HEK293 (cell line): Measurements from ENCODE around the gene CFAP107.

Experiments used
- CTCF ChIA-PET: fragments of 350-600 bp; formaldehyde crosslinking; extraction: SDS; loops from one replicate; lab custom pipeline; 2021; ENCODE audit warnings: antibody characterized with exemption; lab: Yijun Ruan, JAX
- POLR2A ChIA-PET: fragments of 300-600 bp; formaldehyde crosslinking; extraction: SDS; loops from one replicate; lab custom pipeline; 2020; ENCODE audit warnings: antibody characterized with exemption, inconsistent platforms; lab: Yijun Ruan, JAX
- H3K27ac ChIP-seq: fragments of 200-500 bp; sonication (Bioruptor generic); 2 replicates; pipeline ENCODE4 v1.5.1; 2014; ENCODE audit warnings: low read depth, low read length, control low read depth, inconsistent platforms; ENCODE audit errors: extremely low read depth
- H3K36me3 ChIP-seq, 2 experiments: fragments of 200-500 bp in 1 of 2; sonication (Bioruptor generic) in 1 of 2; 1 replicate in 1 of 2; 2 replicates in 1 of 2; pipeline ENCODE4 v1.5.1; 2014 to 2017; ENCODE audit warnings: inconsistent platforms in 2 of 2, low read length in 2 of 2; ENCODE audit not compliant: control insufficient read depth in 2 of 2, insufficient read depth in 1 of 2
- H3K4me1 ChIP-seq: fragments of 200-500 bp; sonication (Bioruptor generic); 2 replicates; pipeline ENCODE4 v1.5.1; 2014; ENCODE audit warnings: mild to moderate bottlenecking, low read length, inconsistent platforms; ENCODE audit not compliant: control insufficient read depth, insufficient read depth
- H3K4me3 ChIP-seq: 2 replicates; pipeline ENCODE4 v1.5.1; 2011; ENCODE audit warnings: low read depth, mild to moderate bottlenecking, control low read depth, low read length, moderate library complexity
- H3K9me3 ChIP-seq: fragments of 200-500 bp; sonication (Bioruptor generic); 2 replicates; pipeline ENCODE4 v1.5.1; 2014; ENCODE audit warnings: low read depth, low read length, inconsistent platforms; ENCODE audit not compliant: control insufficient read depth, insufficient read depth
- EGR2 ChIP-seq: fragments of 450-650 bp; formaldehyde crosslinking; IDR thresholded peaks from 2 replicates; pipeline ENCODE4 v1.5.1; 2016; ENCODE audit warnings: low read depth, missing biosample characterization, missing genetic modification characterization
- INSM2 ChIP-seq: fragments of 450-650 bp; formaldehyde crosslinking; IDR thresholded peaks from 2 replicates; pipeline ENCODE4 v1.5.1; 2016; ENCODE audit warnings: missing biosample characterization, missing genetic modification characterization
- KLF17 ChIP-seq: fragments of 450-650 bp; formaldehyde crosslinking; IDR thresholded peaks from 2 replicates; pipeline ENCODE4 v1.5.1; 2016; ENCODE audit warnings: missing biosample characterization, missing genetic modification characterization
- TCF7L2 ChIP-seq: IDR thresholded peaks from 2 replicates; pipeline ENCODE4 v1.6.1; 2011; ENCODE audit warnings: low read depth, mild to moderate bottlenecking, inconsistent platforms, low read length, moderate library complexity, borderline replicate concordance
- ZNF174 ChIP-seq: fragments of 450-650 bp; formaldehyde crosslinking; IDR thresholded peaks from 2 replicates; pipeline ENCODE4 v1.5.0; 2017; ENCODE audit warnings: missing biosample characterization, mild to moderate bottlenecking, missing genetic modification characterization
- ZNF302 ChIP-seq: fragments of 450-650 bp; formaldehyde crosslinking; IDR thresholded peaks from 2 replicates; pipeline ENCODE4 v1.5.1; 2016; ENCODE audit warnings: missing biosample characterization, missing genetic modification characterization, low read depth
- ZNF341 ChIP-seq: fragments of 450-650 bp; formaldehyde crosslinking; IDR thresholded peaks from 2 replicates; pipeline ENCODE4; 2016; ENCODE audit warnings: low read depth, missing biosample characterization, missing genetic modification characterization
- ZNF514 ChIP-seq: fragments of 450-650 bp; formaldehyde crosslinking; IDR thresholded peaks from 2 replicates; pipeline ENCODE4 v1.5.1; 2016; ENCODE audit warnings: missing biosample characterization, missing genetic modification characterization
- ZNF529 ChIP-seq: fragments of 450-650 bp; formaldehyde crosslinking; IDR thresholded peaks from 2 replicates; pipeline ENCODE4 v1.5.1; 2017; ENCODE audit warnings: missing genetic modification characterization, missing biosample characterization; ENCODE audit not compliant: insufficient replicate concordance
- ZNF629 ChIP-seq: fragments of 450-650 bp; formaldehyde crosslinking; IDR thresholded peaks from 2 replicates; pipeline ENCODE4 v1.5.1; 2017; ENCODE audit warnings: missing biosample characterization, missing genetic modification characterization
- ZNF645 ChIP-seq: fragments of 450-650 bp; formaldehyde crosslinking; IDR thresholded peaks from 2 replicates; pipeline ENCODE4; 2016; ENCODE audit warnings: missing biosample characterization, missing genetic modification characterization
- ZNF792 ChIP-seq: fragments of 450-650 bp; formaldehyde crosslinking; IDR thresholded peaks from 2 replicates; pipeline ENCODE4 v1.5.1; 2016; ENCODE audit warnings: missing biosample characterization, missing genetic modification characterization
- ZXDB ChIP-seq: fragments of 450-650 bp; formaldehyde crosslinking; IDR thresholded peaks from 2 replicates; pipeline ENCODE4 v1.5.1; 2016; ENCODE audit warnings: missing biosample characterization, missing genetic modification characterization
- TF ChIP-seq, protein P1 (sequence below): fragments of 450-650 bp; formaldehyde crosslinking; conservative IDR thresholded peaks from 2 replicates; pipeline ENCODE4 v1.5.1; 2016; ENCODE audit warnings: low read depth, missing biosample characterization, missing genetic modification characterization
- TF ChIP-seq, protein P2 (sequence below): fragments of 450-650 bp; formaldehyde crosslinking; IDR thresholded peaks from 2 replicates; pipeline ENCODE4 v1.5.1; 2016; ENCODE audit warnings: missing biosample characterization, missing genetic modification characterization, low read depth

Gene CFAP107, protein sequence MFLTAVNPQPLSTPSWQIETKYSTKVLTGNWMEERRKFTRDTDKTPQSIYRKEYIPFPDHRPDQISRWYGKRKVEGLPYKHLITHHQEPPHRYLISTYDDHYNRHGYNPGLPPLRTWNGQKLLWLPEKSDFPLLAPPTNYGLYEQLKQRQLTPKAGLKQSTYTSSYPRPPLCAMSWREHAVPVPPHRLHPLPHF

GRCh38 chr1:12745992-12746323 is at the start of gene CFAP107:
Gene CFAP107, plus strand, starts transcription at chr1:12746200. Its CDS starts 231 bp downstream, at chr1:12746431.
- ChIA-PET CTCF (no interaction called here), POLR2A (no interaction called here)
- no peaks in the 10 kb centered on the region for H3K4me1 ChIP-seq
- no peak within 1 kb of the TSS for H3K4me3 ChIP-seq
- no peaks in the 10 kb centered on the region for H3K9me3 ChIP-seq
- TF ChIP-seq EGR2 (tag by site-specific recombination) (no peak), ZNF514 (tag by site-specific recombination) (no peak), ZNF302 (no peak), ZNF174 (no peak), ZNF529 (tag by site-specific recombination) (no peak), TCF7L2 (no peak), KLF17 (no peak), INSM2 (tag by site-specific recombination) (no peak), ZNF792 (tag by site-specific recombination) (no peak), ZNF645 (no peak), ZNF629 (no peak), ZXDB (no peak), ZNF341 (tag by site-specific recombination) (no peak)
- TF ChIP-seq, protein P1, sequence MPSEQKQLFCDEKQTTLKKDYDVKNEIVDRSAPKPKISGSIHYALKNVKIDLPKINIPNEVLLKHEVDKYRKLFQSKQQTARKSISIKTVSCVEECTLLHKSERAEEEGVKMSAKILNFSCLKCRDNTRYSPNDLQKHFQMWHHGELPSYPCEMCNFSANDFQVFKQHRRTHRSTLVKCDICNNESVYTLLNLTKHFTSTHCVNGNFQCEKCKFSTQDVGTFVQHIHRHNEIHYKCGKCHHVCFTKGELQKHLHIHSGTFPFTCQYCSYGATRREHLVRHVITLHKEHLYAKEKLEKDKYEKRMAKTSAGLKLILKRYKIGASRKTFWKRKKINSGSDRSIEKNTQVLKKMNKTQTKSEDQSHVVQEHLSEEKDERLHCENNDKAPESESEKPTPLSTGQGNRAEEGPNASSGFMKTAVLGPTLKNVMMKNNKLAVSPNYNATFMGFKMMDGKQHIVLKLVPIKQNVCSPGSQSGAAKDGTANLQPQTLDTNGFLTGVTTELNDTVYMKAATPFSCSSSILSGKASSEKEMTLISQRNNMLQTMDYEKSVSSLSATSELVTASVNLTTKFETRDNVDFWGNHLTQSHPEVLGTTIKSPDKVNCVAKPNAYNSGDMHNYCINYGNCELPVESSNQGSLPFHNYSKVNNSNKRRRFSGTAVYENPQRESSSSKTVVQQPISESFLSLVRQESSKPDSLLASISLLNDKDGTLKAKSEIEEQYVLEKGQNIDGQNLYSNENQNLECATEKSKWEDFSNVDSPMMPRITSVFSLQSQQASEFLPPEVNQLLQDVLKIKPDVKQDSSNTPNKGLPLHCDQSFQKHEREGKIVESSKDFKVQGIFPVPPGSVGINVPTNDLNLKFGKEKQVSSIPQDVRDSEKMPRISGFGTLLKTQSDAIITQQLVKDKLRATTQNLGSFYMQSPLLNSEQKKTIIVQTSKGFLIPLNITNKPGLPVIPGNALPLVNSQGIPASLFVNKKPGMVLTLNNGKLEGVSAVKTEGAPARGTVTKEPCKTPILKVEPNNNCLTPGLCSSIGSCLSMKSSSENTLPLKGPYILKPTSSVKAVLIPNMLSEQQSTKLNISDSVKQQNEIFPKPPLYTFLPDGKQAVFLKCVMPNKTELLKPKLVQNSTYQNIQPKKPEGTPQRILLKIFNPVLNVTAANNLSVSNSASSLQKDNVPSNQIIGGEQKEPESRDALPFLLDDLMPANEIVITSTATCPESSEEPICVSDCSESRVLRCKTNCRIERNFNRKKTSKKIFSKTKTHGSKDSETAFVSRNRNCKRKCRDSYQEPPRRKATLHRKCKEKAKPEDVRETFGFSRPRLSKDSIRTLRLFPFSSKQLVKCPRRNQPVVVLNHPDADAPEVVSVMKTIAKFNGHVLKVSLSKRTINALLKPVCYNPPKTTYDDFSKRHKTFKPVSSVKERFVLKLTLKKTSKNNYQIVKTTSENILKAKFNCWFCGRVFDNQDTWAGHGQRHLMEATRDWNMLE (tag by site-specific recombination) = no peak
- TF ChIP-seq, protein P2, sequence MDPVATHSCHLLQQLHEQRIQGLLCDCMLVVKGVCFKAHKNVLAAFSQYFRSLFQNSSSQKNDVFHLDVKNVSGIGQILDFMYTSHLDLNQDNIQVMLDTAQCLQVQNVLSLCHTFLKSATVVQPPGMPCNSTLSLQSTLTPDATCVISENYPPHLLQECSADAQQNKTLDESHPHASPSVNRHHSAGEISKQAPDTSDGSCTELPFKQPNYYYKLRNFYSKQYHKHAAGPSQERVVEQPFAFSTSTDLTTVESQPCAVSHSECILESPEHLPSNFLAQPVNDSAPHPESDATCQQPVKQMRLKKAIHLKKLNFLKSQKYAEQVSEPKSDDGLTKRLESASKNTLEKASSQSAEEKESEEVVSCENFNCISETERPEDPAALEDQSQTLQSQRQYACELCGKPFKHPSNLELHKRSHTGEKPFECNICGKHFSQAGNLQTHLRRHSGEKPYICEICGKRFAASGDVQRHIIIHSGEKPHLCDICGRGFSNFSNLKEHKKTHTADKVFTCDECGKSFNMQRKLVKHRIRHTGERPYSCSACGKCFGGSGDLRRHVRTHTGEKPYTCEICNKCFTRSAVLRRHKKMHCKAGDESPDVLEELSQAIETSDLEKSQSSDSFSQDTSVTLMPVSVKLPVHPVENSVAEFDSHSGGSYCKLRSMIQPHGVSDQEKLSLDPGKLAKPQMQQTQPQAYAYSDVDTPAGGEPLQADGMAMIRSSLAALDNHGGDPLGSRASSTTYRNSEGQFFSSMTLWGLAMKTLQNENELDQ = no peak
- H3K36me3 ChIP-seq = no peaks in the 10 kb centered on the region
- no peak within 1 kb of the TSS for H3K27ac ChIP-seq
